Natural killer cell (primary cell): ENCODE data around the gene RAB29. TPM values are rescaled to one million over a fixed set of nuclear protein-coding genes. Genes with fewer than 3 reads are reported as not detected.

Experiments
- ATAC-seq, 3 donors: fragments of 150-1000 bp in 2 of 3; fragments of 200-7000 bp in 1 of 3; cut with Tn5 transposase; 1 replicate in 1 of 3; 2 replicates in 2 of 3; pipeline ENCODE4 v1.10.0; 2021; ENCODE audit warnings: mild to moderate bottlenecking in 2 of 3, moderate library complexity in 2 of 3
- DNase-seq, 2 donors: peaks; one replicate each; pipeline versions ENCODE4 v3.0.0 to v3.0.0-alpha.2; 2013 to 2021; ENCODE audit warnings: mixed read lengths in 1 of 2
- H3K27ac ChIP-seq: one replicate; pipeline ENCODE4 v1.5.1; 2013; ENCODE audit warnings: mild to moderate bottlenecking, low read length
- H3K27me3 ChIP-seq: one replicate; pipeline ENCODE4 v1.6.1; 2013; ENCODE audit warnings: low read length; ENCODE audit not compliant: control insufficient read depth, insufficient read depth
- H3K36me3 ChIP-seq: one replicate; pipeline ENCODE4 v1.6.1; 2013; ENCODE audit warnings: low read length; ENCODE audit not compliant: control insufficient read depth, insufficient read depth
- H3K4me1 ChIP-seq: one replicate; pipeline ENCODE4 v1.6.1; 2013; ENCODE audit warnings: low read length; ENCODE audit not compliant: control insufficient read depth, insufficient read depth
- H3K4me3 ChIP-seq: one replicate; pipeline ENCODE4 v1.5.1; 2013; ENCODE audit warnings: low read length
- H3K9me3 ChIP-seq: one replicate; pipeline ENCODE4 v1.6.1; 2013; ENCODE audit warnings: low read length; ENCODE audit not compliant: control insufficient read depth, insufficient read depth
- H3K27ac Mint-ChIP-seq, 2 donors: one replicate each; pipeline ENCODE4 v1.8.0; 2022; ENCODE audit warnings: mild to moderate bottlenecking in 2 of 2, mixed read lengths in 2 of 2, moderate library complexity in 1 of 2
- H3K27me3 Mint-ChIP-seq, 2 donors: one replicate each; pipeline ENCODE4 v1.8.0; 2022; ENCODE audit warnings: low read depth in 2 of 2, mixed read lengths in 2 of 2
- H3K36me3 Mint-ChIP-seq: one replicate; pipeline ENCODE4 v1.8.0; 2022; ENCODE audit warnings: mixed read lengths
- H3K4me1 Mint-ChIP-seq, 2 donors: one replicate each; pipeline ENCODE4 v1.8.0; 2022; ENCODE audit warnings: mixed read lengths in 2 of 2
- H3K4me3 Mint-ChIP-seq: one replicate; pipeline ENCODE4 v1.8.0; 2022; ENCODE audit warnings: mild to moderate bottlenecking, moderate library complexity, mixed read lengths
- H3K9me3 Mint-ChIP-seq, 2 donors: one replicate each; pipeline ENCODE4 v1.8.0; 2022; ENCODE audit warnings: mixed read lengths in 2 of 2
- WGBS: methylation state at CpG from one replicate; pipeline ENCODE4 v1.1.7; 2013; ENCODE audit warnings: missing lambda C conversion rate; ENCODE audit not compliant: insufficient coverage; 5-methylcytosine and 5-hydroxymethylcytosine counted together
- intact Hi-C: fragments of 100-400 bp; cut with micrococcal nuclease; formaldehyde crosslinking; loops from one replicate; pipeline ENCODE4 v1.14.2; 2022
- total RNA-seq, 4 donors: library from RNA; stranded (reverse); fragments of 120-200 nt in 1 of 4; gene quantifications; one replicate each; pipeline versions ENCODE4 v1.2.3 to v1.2.4, GENCODE V29; 2013 to 2022
- TF ChIP-seq, protein P1 (sequence below): fragments of 200-600 bp; IDR thresholded peaks from one replicate; pipeline ENCODE4 v1.8.0; 2022; ENCODE audit warnings: antibody characterized with exemption

Gene RAB29
- total RNA-seq, 3 donors from 2014 or later (not counting 1 experiment from before 2014, with no cell fraction given) = 69.0 to 120 (median 95.1) TPM

DNA sequence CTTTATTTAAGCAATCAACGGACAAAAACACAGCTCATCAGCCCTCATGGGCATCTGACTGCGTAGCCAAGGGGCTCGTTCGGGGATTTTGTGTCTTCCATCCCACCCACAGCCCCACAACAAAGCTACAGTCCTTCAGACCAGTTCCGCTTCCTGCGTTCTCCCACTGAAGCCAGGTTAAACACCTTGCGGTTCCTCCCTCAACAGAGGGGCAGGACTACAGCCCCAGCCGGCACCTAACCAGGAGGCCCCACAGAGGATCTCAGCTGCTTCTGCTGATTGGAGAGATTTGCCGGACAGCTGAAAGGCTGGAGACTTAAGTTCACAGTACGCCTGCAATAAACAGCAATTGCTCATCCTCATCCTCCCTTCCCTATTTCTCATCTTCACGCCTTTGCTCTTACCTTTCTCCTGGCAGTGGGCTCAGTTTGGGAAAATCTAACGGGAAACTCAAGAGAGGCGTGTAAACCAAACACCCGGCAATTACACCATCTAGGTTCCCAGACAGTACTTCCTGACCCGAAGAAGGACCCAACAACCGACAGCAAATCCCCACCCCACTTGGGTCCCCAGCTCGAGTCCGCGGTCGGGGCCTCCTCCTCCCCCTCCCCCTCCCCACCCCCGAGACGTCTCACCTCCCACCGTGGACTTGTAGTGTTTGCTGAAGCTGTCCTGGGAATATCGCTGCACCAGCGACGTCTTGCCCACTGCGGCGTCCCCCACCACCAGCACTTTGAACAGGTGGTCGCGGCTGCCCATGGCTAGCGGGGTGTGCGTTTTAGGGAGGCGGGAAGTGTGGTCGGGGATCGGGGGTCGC is 876 bp downstream of the RAB29 start:
- no peaks in the 10 kb centered on the region for H3K27me3 ChIP-seq
- no peaks in the 10 kb centered on the region for H3K9me3 ChIP-seq
- TF ChIP-seq, protein P1, sequence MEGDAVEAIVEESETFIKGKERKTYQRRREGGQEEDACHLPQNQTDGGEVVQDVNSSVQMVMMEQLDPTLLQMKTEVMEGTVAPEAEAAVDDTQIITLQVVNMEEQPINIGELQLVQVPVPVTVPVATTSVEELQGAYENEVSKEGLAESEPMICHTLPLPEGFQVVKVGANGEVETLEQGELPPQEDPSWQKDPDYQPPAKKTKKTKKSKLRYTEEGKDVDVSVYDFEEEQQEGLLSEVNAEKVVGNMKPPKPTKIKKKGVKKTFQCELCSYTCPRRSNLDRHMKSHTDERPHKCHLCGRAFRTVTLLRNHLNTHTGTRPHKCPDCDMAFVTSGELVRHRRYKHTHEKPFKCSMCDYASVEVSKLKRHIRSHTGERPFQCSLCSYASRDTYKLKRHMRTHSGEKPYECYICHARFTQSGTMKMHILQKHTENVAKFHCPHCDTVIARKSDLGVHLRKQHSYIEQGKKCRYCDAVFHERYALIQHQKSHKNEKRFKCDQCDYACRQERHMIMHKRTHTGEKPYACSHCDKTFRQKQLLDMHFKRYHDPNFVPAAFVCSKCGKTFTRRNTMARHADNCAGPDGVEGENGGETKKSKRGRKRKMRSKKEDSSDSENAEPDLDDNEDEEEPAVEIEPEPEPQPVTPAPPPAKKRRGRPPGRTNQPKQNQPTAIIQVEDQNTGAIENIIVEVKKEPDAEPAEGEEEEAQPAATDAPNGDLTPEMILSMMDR = no peak
- Mint-ChIP-seq H3K27me3 (no peaks in the 10 kb centered on the region), H3K4me1 (peaks cover 62 to 66% of the 10 kb centered on the region in 2 donors), H3K9me3 (no peaks in the 10 kb centered on the region), H3K4me3 (peak overlapping the region; percentile 96), H3K27ac (peak overlapping the region; percentile 98), H3K36me3 (peaks cover 10% of the 10 kb centered on the region)
- intact Hi-C loops = loop anchor here (1.0 to 5.0 kb wide), 3 partner anchors 24 to 39 kb away; partner anchors contain the start of genes NUCKS1 and SLC41A1
- peak; percentile 33 to 74 for DNase-seq
- H3K4me3 ChIP-seq = peak overlapping the region; percentile 96
- WGBS = 2% methylated on average over 36 of the region's 36 CpGs
- H3K27ac ChIP-seq = peak overlapping the region; percentile 100
- peak; percentile 22 to 43 (median 33) for ATAC-seq
- peaks cover 19% of the 10 kb centered on the region for H3K36me3 ChIP-seq
- H3K4me1 ChIP-seq = peaks cover 36% of the 10 kb centered on the region

DNA sequence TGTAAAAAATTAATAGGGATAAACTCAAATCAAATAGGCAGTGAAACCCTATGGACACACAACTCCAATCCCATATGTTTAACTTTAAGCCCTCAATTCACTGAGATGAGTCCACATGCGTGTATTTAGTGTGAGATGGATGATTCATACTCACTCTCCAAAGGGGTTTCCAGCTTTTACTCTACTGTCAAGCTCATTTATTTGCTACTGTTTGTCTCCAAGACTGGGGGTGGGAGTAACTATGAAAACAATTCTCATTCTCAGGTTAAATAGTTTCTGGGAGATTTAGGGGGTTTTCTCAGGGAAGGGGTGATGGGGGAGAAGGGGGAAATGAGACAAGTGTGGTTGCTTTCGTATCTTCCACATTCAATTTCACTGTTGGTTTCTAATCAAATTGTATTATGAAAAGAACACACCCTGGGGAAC is 2.7 kb downstream of the RAB29 start:
- Mint-ChIP-seq H3K27me3 (no peaks in the 10 kb centered on the region), H3K27ac (peak overlapping the region; percentile 98), H3K36me3 (peaks cover 12% of the 10 kb centered on the region), H3K4me1 (peaks cover 67 to 72% of the 10 kb centered on the region in 2 donors), H3K9me3 (no peaks in the 10 kb centered on the region), H3K4me3 (peak overlapping the region; percentile 96)
- DNase-seq (peak in 1 of 2 donors; percentile 44), ATAC-seq (no peak)
- Histone ChIP-seq H3K36me3 (peaks cover 28% of the 10 kb centered on the region), H3K4me1 (peaks cover 36% of the 10 kb centered on the region), H3K27me3 (no peaks in the 10 kb centered on the region), H3K4me3 (no peak overlapping the region), H3K9me3 (no peaks in the 10 kb centered on the region), H3K27ac (peak overlapping the region; percentile 28)
- intact Hi-C loops = loop anchor here (5.0 kb wide), 1 partner anchor 35 kb away; no protein-coding TSS in a partner anchor
- WGBS = no CpG with 5 or more reads among the region's 2 CpGs
- TF ChIP-seq, protein P1 = no peak

DNA sequence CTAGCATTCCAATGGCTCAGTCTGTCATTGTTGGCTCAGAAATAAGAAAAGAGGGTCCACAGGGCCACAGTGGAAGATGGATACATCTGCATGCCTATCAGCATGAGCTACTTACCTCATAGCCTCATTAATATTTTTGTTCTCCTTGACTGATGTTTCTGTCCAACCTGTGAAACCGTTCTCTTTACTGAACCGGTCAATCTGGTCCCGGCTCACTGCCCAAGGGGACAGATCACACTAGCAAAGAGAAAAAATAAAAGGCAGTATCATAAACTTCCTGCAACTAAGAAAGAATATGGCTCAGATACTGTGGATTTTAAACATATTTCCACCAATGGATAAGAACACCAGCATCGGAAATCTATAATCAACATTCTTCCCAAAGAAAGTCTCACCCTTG is 4.7 kb downstream of the RAB29 start:
- H3K27ac ChIP-seq = no peak overlapping the region
- WGBS = 92% methylated on average over 4 of the region's 4 CpGs
- H3K4me3 Mint-ChIP-seq = peak overlapping the region; percentile 45
- TF ChIP-seq, protein P1 = no peak
- peak overlapping the region; percentile 98 for H3K27ac Mint-ChIP-seq
- no peaks in the 10 kb centered on the region for H3K9me3 ChIP-seq
- no peaks in the 10 kb centered on the region for H3K27me3 Mint-ChIP-seq
- H3K9me3 Mint-ChIP-seq = no peaks in the 10 kb centered on the region
- no peak overlapping the region for H3K4me3 ChIP-seq
- H3K4me1 Mint-ChIP-seq = peaks cover 72 to 76% of the 10 kb centered on the region in 2 donors
- no peaks in the 10 kb centered on the region for H3K27me3 ChIP-seq
- H3K36me3 ChIP-seq = peaks cover 33% of the 10 kb centered on the region
- peaks cover 18% of the 10 kb centered on the region for H3K36me3 Mint-ChIP-seq
- intact Hi-C loops = loop anchor here (5.0 kb wide), 1 partner anchor 33 kb away; no protein-coding TSS in a partner anchor
- H3K4me1 ChIP-seq = peaks cover 30% of the 10 kb centered on the region
- ATAC-seq (no peak), DNase-seq (no peak)
